Duodenal mucosa (tissue), 2 donors: ENCODE measurements around the gene HOXC10.

Experiments
- H3K27ac ChIP-seq: one replicate; pipeline ENCODE4 v1.7.0; 2013; ENCODE audit warnings: low read depth, low read length
- H3K27me3 ChIP-seq, 2 donors: one replicate each; pipeline ENCODE4 v1.7.0; 2013; ENCODE audit warnings: low read length in 2 of 2, control low read depth in 1 of 2; ENCODE audit not compliant: insufficient read depth in 2 of 2, control insufficient read depth in 1 of 2
- H3K36me3 ChIP-seq, 2 donors: one replicate each; pipeline ENCODE4 v1.7.0; 2013; ENCODE audit warnings: low read length in 2 of 2, control low read depth in 1 of 2; ENCODE audit not compliant: insufficient read depth in 2 of 2, control insufficient read depth in 1 of 2
- H3K4me1 ChIP-seq, 2 donors: one replicate each; pipeline ENCODE4 v1.7.0; 2013; ENCODE audit warnings: low read length in 2 of 2, control low read depth in 1 of 2; ENCODE audit not compliant: insufficient read depth in 2 of 2, control insufficient read depth in 1 of 2
- H3K4me3 ChIP-seq, 2 donors: one replicate each; pipeline ENCODE4 v1.7.0; 2013; ENCODE audit warnings: low read length in 2 of 2, low read depth in 1 of 2
- H3K9ac ChIP-seq, 2 donors: one replicate each; pipeline ENCODE4 v1.7.0; 2013; ENCODE audit warnings: low read length in 2 of 2, low read depth in 1 of 2
- H3K9me3 ChIP-seq, 2 donors: one replicate each; pipeline ENCODE4 v1.7.0; 2013; ENCODE audit warnings: low read length in 2 of 2, control low read depth in 1 of 2; ENCODE audit not compliant: control insufficient read depth in 1 of 2

Gene HOXC10

DNA sequence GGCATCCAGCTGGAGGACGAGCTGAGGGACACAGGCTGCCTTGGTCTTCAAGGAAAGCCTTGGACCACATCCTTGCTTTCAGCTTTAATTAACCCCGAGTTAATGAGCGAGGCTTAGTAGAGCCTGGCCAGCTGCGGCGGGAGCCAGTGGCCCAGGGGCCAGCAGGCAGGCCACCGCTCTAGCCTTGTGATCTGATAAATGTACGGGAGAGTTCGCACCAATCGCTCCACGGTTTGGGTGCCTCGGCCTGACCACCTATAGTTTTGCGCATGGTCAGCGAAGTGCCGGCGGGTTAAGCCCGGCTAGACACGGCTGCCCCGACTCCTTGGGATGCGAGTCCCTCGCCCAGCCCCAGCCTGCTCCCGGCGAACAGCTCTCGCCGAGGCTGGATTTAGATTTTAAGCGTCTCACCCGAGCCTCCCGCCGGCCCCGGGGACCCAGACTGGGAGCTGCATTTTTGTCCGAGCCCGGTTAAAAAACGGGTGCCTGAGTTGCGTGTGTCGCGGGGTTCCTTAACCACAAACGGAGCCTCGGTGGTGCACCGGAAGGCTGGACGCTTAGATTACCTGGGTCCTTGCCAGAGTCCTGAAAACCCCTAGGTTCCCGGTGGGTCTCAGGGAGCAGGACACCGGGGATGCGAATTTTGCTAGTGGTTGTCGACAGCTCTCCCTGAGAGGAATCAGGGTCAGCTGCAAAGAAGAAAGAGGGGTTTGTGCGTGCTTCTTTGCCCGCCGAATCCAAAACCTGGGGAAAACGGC, 33.2 kb upstream of the HOXC10 start:
- no peak overlapping the region for H3K27ac ChIP-seq
- peaks cover 96% of the 10 kb centered on the region in 2 donors for H3K27me3 ChIP-seq
- H3K36me3 ChIP-seq, result no peaks in the 10 kb centered on the region
- no peak overlapping the region for H3K9ac ChIP-seq
- H3K9me3 ChIP-seq, result no peaks in the 10 kb centered on the region
- H3K4me1 ChIP-seq, result peaks cover 0 to 3% of the 10 kb centered on the region in 2 donors
- no peak overlapping the region for H3K4me3 ChIP-seq

DNA sequence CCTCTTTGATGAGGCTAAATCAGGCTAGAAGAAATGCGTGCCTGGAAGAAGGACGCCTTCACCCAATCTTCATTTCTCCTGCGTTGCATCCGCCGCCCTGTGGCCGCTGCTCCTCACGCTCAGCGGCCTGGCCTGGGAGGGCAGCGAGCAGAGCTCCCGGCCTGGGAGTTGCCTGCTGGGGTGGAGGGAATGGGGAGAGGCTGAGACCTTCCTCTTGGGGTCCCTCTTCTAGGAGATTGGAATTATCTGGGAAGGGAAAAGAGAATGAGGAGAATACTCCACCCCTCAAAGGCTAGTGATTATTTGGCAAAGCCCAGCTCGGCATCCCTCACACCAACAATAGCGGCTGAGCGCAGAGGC, 32.6 kb upstream of the HOXC10 start:
- peaks cover 0 to 3% of the 10 kb centered on the region in 2 donors for H3K4me1 ChIP-seq
- H3K9ac ChIP-seq, result no peak overlapping the region
- no peaks in the 10 kb centered on the region for H3K9me3 ChIP-seq
- peaks cover 97% of the 10 kb centered on the region in 2 donors for H3K27me3 ChIP-seq
- H3K4me3 ChIP-seq, result no peak overlapping the region
- no peaks in the 10 kb centered on the region for H3K36me3 ChIP-seq
- no peak overlapping the region for H3K27ac ChIP-seq

DNA sequence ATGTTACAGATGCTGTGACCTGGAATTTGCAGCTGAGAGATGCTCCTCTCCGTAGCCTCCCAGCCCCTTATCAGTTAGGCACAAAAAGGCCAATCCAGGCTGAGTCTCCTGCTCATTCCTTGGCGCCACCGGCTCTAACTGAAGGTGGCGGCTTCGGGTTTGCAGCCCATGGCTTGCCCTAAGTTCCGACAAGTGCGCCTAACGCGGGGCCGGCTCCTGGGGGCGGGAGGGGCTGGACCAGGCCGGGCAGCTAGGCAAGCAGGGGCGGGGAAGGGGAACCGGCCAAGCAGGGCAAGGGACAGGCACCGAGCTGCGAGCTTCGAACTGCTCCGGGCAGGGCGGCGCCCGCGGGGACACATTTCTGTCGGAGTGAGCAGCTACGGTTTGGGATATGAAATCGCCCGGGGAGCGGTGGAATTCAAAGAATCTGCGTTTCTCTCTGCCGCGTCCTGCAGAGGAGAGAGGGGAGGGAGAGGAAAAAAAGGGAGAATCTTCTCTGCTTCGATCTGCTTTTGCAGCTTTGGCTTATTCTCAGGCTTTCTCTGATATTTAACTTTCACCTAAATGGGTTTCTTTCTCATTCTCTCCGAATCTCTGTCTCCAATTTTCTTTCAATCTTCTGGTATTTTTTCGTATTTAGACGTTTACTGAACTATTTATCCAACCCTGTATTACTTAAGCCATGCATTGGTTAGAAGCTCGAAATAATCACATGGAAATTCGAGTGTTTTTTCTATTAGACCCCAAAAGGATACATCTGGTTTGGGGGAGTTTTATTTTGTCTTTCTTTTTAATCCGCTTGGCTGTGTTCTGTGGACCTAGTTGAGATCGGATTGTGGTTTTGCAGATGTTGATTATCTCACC, 31.8 kb upstream of the HOXC10 start:
- peaks cover 97 to 98% of the 10 kb centered on the region in 2 donors for H3K27me3 ChIP-seq
- no peak overlapping the region for H3K27ac ChIP-seq
- H3K9ac ChIP-seq, result no peak overlapping the region
- H3K36me3 ChIP-seq, result no peaks in the 10 kb centered on the region
- no peak overlapping the region for H3K4me3 ChIP-seq
- H3K4me1 ChIP-seq, result peaks cover 0 to 3% of the 10 kb centered on the region in 2 donors
- H3K9me3 ChIP-seq, result no peaks in the 10 kb centered on the region

DNA sequence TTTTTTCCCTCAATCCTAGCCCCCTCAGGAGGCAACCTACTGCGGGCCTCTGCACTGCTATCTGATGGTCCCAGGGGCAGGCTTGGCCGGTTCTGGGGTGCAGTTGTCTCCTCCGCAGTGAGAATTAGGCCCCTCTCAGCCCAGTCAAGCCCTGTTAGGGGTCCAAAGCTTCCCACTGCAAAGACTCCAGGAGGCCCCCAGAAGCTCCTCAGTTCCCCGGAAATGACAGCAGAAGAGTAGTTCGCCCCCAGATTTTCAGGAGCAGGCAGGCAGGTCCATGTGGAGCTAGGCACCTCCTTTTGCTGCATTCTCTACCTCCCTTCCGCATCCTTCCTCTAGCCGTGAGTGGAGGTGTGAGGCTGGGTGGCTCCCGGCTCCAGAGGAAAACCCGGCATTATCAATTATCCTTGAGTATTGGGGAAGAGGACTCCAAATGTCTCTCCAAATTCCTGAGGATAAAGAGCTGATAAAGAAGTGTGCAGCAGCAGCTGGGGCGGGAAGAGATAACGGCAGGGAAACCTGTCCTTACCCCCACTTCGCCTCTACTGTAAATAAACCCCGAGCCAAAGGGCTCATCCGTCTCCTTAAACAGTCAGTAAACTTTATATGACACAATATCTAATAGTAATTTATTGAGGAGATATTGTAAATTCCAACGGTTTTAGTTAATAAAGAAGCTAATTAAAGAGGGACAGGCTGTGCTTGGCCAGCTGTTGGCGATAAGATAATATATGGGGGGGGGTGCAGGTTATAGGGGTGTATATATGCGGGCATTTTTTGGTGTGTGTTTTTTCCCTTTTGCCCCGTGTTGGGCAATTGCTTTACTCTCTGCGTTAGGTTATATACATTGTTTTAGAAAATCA, 30.9 kb upstream of the HOXC10 start:
- Histone ChIP-seq H3K27me3 (peaks cover 96 to 99% of the 10 kb centered on the region in 2 donors), H3K9ac (no peak overlapping the region), H3K4me1 (peaks cover 0 to 3% of the 10 kb centered on the region in 2 donors), H3K36me3 (no peaks in the 10 kb centered on the region), H3K4me3 (no peak overlapping the region), H3K9me3 (no peaks in the 10 kb centered on the region), H3K27ac (no peak overlapping the region)

DNA sequence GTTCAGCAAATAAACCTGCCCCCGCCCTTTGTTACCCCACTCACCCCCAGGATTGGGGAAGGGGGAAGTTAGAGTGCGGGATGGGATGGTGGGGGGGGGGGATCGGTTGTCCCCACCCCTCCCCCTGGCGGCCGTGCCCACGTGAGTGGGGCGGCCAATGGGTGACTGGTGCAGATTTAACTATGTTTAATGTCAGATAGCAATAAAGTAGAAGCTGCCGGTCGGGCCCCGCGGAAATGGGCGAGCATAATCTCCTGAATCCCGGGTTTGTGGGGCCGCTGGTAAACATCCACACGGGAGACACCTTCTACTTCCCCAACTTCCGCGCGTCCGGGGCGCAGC, 30.3 kb upstream of the HOXC10 start, which contains the start of gene HOXC12:
TSS of gene HOXC12 (plus strand) at position 210 of the 342 bp plus-strand sequence. CDS start at position 237, 27 bp downstream.
- H3K9me3 ChIP-seq, result no peaks in the 10 kb centered on the region
- peaks cover 0 to 3% of the 10 kb centered on the region in 2 donors for H3K4me1 ChIP-seq
- no peak within 1 kb of the TSS for H3K9ac ChIP-seq
- peaks cover 96 to 99% of the 10 kb centered on the region in 2 donors for H3K27me3 ChIP-seq
- no peaks in the 10 kb centered on the region for H3K36me3 ChIP-seq
- H3K4me3 ChIP-seq, result no peak within 1 kb of the TSS
- no peak within 1 kb of the TSS for H3K27ac ChIP-seq

DNA sequence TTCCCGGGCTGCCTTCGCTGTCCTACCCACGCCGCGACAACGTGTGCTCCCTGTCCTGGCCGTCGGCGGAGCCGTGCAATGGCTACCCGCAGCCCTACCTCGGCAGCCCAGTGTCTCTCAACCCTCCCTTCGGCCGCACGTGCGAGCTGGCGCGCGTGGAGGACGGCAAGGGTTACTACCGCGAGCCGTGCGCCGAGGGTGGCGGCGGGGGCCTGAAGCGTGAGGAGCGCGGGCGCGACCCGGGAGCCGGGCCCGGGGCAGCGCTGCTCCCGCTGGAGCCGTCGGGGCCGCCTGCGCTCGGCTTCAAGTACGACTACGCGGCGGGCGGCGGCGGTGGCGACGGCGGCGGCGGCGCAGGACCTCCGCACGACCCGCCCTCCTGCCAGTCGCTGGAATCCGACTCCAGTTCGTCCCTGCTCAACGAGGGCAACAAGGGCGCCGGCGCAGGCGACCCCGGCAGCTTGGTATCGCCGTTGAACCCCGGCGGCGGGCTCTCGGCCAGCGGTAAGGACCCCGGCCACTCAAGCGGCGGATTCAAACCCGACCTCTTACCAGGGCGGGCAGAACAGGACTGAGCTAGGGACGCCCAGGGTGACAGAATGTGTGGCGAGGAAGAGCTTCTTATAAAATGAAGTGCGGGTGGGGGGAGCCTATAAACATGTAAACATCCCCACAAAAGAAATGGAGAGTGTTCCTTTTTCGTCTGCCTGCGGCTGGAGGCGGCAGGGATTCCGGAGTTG, 29.7 kb upstream of the HOXC10 start:
- Histone ChIP-seq H3K27ac (no peak overlapping the region), H3K4me1 (peaks cover 0 to 3% of the 10 kb centered on the region in 2 donors), H3K9me3 (no peaks in the 10 kb centered on the region), H3K4me3 (no peak overlapping the region), H3K27me3 (peaks cover 96 to 99% of the 10 kb centered on the region in 2 donors), H3K9ac (no peak overlapping the region), H3K36me3 (no peaks in the 10 kb centered on the region)

DNA sequence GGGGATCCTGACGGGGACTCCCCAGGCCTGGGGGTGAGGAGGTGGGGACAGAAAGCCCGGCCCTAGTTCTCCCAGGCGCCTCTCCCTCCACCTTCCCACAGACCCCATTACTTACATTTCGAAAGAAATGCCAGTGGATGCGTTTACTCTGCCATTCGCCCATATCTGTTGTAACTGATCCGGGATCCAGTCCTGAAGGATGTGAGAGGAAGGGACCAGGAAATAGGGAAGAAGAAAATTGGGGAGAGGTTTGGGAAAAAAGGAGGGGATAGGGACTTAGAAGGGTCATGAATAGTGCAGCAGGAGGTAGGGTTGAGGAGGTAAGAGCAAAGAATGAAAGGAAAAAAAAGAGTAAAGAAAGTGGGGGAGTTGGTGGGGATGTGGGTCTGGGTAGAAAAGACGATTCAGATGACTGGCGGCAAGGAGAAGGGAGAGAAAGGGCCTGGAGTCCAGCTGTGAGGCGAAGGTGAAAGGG, 29.1 kb upstream of the HOXC10 start:
- H3K4me1 ChIP-seq, result peaks cover 0 to 3% of the 10 kb centered on the region in 2 donors
- H3K4me3 ChIP-seq, result no peak overlapping the region
- H3K27me3 ChIP-seq, result peaks cover 96 to 99% of the 10 kb centered on the region in 2 donors
- H3K27ac ChIP-seq, result no peak overlapping the region
- no peak overlapping the region for H3K9ac ChIP-seq
- H3K9me3 ChIP-seq, result no peaks in the 10 kb centered on the region
- H3K36me3 ChIP-seq, result no peaks in the 10 kb centered on the region

DNA sequence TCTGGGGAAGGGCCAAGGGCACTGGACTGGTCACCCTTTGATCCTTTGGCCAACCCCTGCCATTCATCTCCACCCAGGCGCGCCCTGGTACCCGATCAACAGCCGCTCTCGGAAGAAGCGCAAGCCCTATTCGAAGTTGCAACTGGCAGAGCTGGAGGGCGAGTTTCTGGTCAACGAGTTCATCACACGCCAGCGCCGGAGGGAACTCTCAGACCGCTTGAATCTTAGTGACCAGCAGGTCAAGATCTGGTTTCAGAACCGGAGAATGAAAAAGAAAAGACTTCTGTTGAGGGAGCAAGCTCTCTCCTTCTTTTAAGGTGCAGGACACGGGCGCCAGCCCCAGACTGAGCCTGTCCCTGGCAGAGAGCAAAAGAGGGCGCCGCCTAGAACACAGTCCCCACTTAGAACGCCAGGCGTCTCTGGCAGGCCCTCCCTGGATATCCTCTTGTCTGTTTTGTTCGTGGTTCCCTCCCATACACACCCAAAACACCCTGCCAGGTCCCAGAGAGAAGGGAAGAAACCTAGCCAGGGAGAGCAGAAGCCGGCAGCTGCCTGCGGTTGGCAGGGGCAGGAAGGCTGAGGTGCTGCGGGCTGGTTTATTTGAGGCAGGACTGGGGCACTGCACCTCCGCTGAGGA, 28.6 kb upstream of the HOXC10 start:
- no peak overlapping the region for H3K9ac ChIP-seq
- H3K9me3 ChIP-seq, result no peaks in the 10 kb centered on the region
- H3K4me1 ChIP-seq, result peaks cover 0 to 3% of the 10 kb centered on the region in 2 donors
- H3K4me3 ChIP-seq, result no peak overlapping the region
- H3K27me3 ChIP-seq, result peaks cover 96 to 99% of the 10 kb centered on the region in 2 donors
- no peak overlapping the region for H3K27ac ChIP-seq
- H3K36me3 ChIP-seq, result no peaks in the 10 kb centered on the region

DNA sequence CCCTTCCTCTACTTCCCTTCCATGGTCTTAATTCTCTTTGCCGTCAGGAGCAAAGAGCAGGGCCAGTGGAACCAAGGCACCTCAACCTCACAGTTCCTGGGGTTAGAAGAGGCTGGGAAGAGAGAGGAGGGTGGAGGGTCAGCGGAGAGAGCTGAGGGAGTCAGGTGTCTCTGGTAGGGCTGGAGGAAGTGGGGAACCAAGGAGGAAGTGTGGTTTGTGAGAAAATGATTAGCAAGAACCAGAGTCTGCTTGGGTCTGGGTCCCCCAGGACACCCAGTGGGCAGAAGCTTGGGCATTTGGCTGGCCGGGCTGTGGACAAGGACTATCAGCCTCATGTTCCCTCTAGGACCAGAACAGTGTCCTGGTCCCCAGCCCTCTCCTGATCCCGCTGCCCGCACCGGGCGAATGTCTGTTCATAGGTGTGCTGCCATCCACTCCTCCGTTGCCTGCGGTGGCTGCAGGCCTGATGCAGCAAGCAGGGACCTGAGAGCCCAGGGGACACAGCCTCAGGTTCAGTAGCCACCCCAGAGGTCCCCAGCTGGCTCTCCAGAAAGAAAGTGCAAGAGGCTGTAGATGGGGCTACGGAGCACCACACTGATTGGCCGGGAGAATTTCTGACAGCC, 27.9 kb upstream of the HOXC10 start:
- Histone ChIP-seq H3K27ac (no peak overlapping the region), H3K4me3 (no peak overlapping the region), H3K9me3 (no peaks in the 10 kb centered on the region), H3K4me1 (peaks cover 0 to 3% of the 10 kb centered on the region in 2 donors), H3K9ac (no peak overlapping the region), H3K27me3 (peaks cover 96 to 99% of the 10 kb centered on the region in 2 donors), H3K36me3 (no peaks in the 10 kb centered on the region)
